ENCODE measurements around the gene LDLRAD1.

GRCh38 chr1:54024358-54024757 lies 6.4 kb upstream of the LDLRAD1 start:
- TF ChIP-seq, protein P1, sequence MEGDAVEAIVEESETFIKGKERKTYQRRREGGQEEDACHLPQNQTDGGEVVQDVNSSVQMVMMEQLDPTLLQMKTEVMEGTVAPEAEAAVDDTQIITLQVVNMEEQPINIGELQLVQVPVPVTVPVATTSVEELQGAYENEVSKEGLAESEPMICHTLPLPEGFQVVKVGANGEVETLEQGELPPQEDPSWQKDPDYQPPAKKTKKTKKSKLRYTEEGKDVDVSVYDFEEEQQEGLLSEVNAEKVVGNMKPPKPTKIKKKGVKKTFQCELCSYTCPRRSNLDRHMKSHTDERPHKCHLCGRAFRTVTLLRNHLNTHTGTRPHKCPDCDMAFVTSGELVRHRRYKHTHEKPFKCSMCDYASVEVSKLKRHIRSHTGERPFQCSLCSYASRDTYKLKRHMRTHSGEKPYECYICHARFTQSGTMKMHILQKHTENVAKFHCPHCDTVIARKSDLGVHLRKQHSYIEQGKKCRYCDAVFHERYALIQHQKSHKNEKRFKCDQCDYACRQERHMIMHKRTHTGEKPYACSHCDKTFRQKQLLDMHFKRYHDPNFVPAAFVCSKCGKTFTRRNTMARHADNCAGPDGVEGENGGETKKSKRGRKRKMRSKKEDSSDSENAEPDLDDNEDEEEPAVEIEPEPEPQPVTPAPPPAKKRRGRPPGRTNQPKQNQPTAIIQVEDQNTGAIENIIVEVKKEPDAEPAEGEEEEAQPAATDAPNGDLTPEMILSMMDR (IDR thresholded peaks at IDR 0.05): no peak
- TF ChIP-seq POLR2A (IDR thresholded peaks at IDR 0.05): no peak
